ENCODE data around the gene GATB.

Gene GATB

GRCh38 chr4:151659601-151660364 lies 101.0 kb downstream of the GATB start:
- no peak overlapping the region for H3K4me3 ChIP-seq (ENCODE audit: low read depth, low read length)
- TF ChIP-seq CTCF (IDR thresholded peaks at IDR 0.05; ENCODE audit: low read depth, low read length): no peak
- DNase-seq (ENCODE audit: low read depth, low spot score): peak; percentile 62
- in situ Hi-C loops (cut with HindIII; ENCODE audit: low sequenced_read_pairs): no loop called here

- DNase-seq (ENCODE audit: low read depth, low spot score): peak; percentile 60
- no peak for TF ChIP-seq CTCF (IDR thresholded peaks at IDR 0.05; ENCODE audit: low read depth, low read length)
- no peak overlapping the region for H3K4me3 ChIP-seq (ENCODE audit: low read depth, low read length)
- in situ Hi-C loops (cut with HindIII; ENCODE audit: low sequenced_read_pairs): no loop called here
Measured at GRCh38 chr4:151658959-151659600, 101.7 kb downstream of the GATB start.

GRCh38 chr4:151657896-151658295 lies 102.9 kb downstream of the GATB start:
- no peak overlapping the region for H3K4me3 ChIP-seq (ENCODE audit: low read depth, low read length)
- no peak for TF ChIP-seq CTCF (IDR thresholded peaks at IDR 0.05; ENCODE audit: low read depth, low read length)
- in situ Hi-C loops (cut with HindIII; ENCODE audit: low sequenced_read_pairs): no loop called here
- no peak for DNase-seq (ENCODE audit: low read depth, low spot score)

GRCh38 chr4:151656058-151656457 lies 104.7 kb downstream of the GATB start:
- in situ Hi-C loops (cut with HindIII; ENCODE audit: low sequenced_read_pairs): no loop called here
- no peak overlapping the region for H3K4me3 ChIP-seq (ENCODE audit: low read depth, low read length)
- no peak for TF ChIP-seq CTCF (IDR thresholded peaks at IDR 0.05; ENCODE audit: low read depth, low read length)
- DNase-seq (ENCODE audit: low read depth, low spot score): no peak

GRCh38 chr4:151653548-151653918 lies 107.3 kb downstream of the GATB start:
- TF ChIP-seq CTCF (IDR thresholded peaks at IDR 0.05; ENCODE audit: low read depth, low read length): no peak
- H3K4me3 ChIP-seq (ENCODE audit: low read depth, low read length): no peak overlapping the region

GRCh38 chr4:151652841-151653547 lies 107.8 kb downstream of the GATB start:
- peak; percentile 22 for DNase-seq (ENCODE audit: low read depth, low spot score)
- TF ChIP-seq CTCF (IDR thresholded peaks at IDR 0.05; ENCODE audit: low read depth, low read length): no peak
- in situ Hi-C loops (cut with HindIII; ENCODE audit: low sequenced_read_pairs): no loop called here
- H3K4me3 ChIP-seq (ENCODE audit: low read depth, low read length): no peak overlapping the region

More at GRCh38 chr4:151653548-151653918, 107.3 kb downstream of the GATB start:
- in situ Hi-C loops (cut with HindIII; ENCODE audit: low sequenced_read_pairs): no loop called here
- no peak for DNase-seq (ENCODE audit: low read depth, low spot score)
